ENCODE data around the gene ACKR4. TPM values are rescaled to one million over a fixed set of nuclear protein-coding genes. Genes with fewer than 3 reads are reported as not detected.

The ACKR4 gene
- total RNA-seq, 1 experiment from 2014 or later = not detected

DNA sequence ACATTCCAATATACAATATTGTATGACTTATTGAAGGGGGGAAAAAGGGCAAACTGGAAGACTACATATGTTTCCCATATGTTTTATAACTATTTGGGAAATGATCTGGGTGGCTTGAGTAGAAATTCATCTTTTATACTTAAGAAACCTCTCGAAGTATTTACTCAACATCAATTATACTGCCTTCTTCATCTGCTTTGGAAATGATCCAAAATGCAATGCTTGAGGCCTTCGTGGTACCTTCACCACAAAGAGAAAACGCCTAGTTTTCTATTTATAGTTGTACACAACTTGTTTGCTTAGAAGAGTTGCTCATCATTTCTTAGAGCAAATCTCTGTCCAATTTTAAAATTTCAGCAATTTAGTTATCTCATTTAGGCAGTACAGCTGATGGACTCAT, 18.8 kb downstream of the ACKR4 start:
- Histone ChIP-seq H3K4me1 (ENCODE audit: insufficient read depth, low read length, poor library complexity, severe bottlenecking) (no peaks in the 10 kb centered on the region), H3K36me3 (ENCODE audit: insufficient read depth, low read length, poor library complexity, severe bottlenecking) (no peaks in the 10 kb centered on the region), H3K27ac (ENCODE audit: low read depth, low read length, poor library complexity, severe bottlenecking) (no peak overlapping the region), H3K4me3 (ENCODE audit: low read depth, low read length, poor library complexity, severe bottlenecking) (no peak overlapping the region), H3K27me3 (replicated peaks; ENCODE audit: insufficient read depth, low read depth, low read length, poor library complexity) (no peaks in the 10 kb centered on the region), H3K9me3 (ENCODE audit: low read depth, low read length, poor library complexity, severe bottlenecking) (no peaks in the 10 kb centered on the region)
- no TSS peak for BruUV-seq (replicated peaks)
- POLR2A ChIA-PET (ENCODE audit: low non-redundant PET) = no interaction called here
- intact Hi-C loops (cut with micrococcal nuclease; ENCODE audit: unreplicated experiment) = no loop called here
- DNase-seq (ENCODE audit: low spot score) = no peak
- TF ChIP-seq, protein P1, sequence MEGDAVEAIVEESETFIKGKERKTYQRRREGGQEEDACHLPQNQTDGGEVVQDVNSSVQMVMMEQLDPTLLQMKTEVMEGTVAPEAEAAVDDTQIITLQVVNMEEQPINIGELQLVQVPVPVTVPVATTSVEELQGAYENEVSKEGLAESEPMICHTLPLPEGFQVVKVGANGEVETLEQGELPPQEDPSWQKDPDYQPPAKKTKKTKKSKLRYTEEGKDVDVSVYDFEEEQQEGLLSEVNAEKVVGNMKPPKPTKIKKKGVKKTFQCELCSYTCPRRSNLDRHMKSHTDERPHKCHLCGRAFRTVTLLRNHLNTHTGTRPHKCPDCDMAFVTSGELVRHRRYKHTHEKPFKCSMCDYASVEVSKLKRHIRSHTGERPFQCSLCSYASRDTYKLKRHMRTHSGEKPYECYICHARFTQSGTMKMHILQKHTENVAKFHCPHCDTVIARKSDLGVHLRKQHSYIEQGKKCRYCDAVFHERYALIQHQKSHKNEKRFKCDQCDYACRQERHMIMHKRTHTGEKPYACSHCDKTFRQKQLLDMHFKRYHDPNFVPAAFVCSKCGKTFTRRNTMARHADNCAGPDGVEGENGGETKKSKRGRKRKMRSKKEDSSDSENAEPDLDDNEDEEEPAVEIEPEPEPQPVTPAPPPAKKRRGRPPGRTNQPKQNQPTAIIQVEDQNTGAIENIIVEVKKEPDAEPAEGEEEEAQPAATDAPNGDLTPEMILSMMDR (conservative IDR thresholded peaks at IDR 0.05; ENCODE audit: low read depth, low read length) = no peak
- TF ChIP-seq EZH2 (IDR thresholded peaks at IDR 0.05; ENCODE audit: borderline replicate concordance, low read depth, low read length, poor library complexity, severe bottlenecking) = no peak
- CTCF ChIA-PET = no interaction called here

DNA sequence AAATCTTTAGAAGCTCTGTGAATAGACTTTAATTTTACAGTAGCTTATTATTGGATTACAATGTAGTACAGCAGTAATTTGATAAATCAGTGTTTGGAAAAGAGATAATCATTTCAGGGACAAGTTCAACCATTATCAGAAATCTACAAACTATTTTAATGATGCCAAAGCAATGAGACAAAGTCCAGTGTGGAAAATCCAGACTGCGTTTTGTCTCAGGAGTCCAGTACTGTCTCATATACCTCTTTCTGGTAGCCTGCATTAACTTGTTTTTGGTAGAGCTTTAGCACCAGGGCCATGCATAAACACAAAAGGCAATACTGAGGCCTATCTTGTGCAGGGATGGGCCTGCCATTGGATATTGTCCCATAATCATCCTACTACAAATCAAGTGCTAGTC, 19.7 kb downstream of the ACKR4 start:
- H3K4me1 ChIP-seq (ENCODE audit: insufficient read depth, low read length, poor library complexity, severe bottlenecking) = peaks cover 4% of the 10 kb centered on the region
- H3K4me3 ChIP-seq (ENCODE audit: low read depth, low read length, poor library complexity, severe bottlenecking) = no peak overlapping the region
- no peaks in the 10 kb centered on the region for H3K36me3 ChIP-seq (ENCODE audit: insufficient read depth, low read length, poor library complexity, severe bottlenecking)
- POLR2A ChIA-PET (ENCODE audit: low non-redundant PET) = no interaction called here
- no TSS peak for BruUV-seq (replicated peaks)
- no peak for TF ChIP-seq EZH2 (IDR thresholded peaks at IDR 0.05; ENCODE audit: borderline replicate concordance, low read depth, low read length, poor library complexity, severe bottlenecking)
- TF ChIP-seq, protein P1 (conservative IDR thresholded peaks at IDR 0.05; ENCODE audit: low read depth, low read length) = no peak
- CTCF ChIA-PET = no interaction called here
- H3K27ac ChIP-seq (ENCODE audit: low read depth, low read length, poor library complexity, severe bottlenecking) = peak overlapping the region; percentile 11
- no peaks in the 10 kb centered on the region for H3K9me3 ChIP-seq (ENCODE audit: low read depth, low read length, poor library complexity, severe bottlenecking)
- no peak for DNase-seq (ENCODE audit: low spot score)
- no peaks in the 10 kb centered on the region for H3K27me3 ChIP-seq (replicated peaks; ENCODE audit: insufficient read depth, low read depth, low read length, poor library complexity)
- intact Hi-C loops (cut with micrococcal nuclease; ENCODE audit: unreplicated experiment) = no loop called here

DNA sequence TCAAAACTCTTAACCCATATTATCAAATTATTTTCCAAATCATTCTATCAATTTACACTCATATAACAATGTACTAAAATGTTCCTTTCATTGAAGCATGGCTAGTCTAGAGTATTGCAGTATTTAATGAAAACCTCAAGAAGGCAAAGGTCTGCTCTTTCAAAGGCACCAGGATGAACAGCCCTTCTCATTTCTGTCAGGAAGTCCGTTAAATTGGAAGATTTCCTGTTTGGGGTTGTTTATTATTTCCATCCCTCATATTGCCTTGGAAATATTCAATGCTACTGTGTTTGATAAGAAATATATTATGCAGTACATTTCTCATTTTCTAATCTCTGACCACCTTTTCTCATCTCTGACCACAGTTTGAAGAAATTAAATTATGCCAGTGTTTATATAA, 25.1 kb downstream of the ACKR4 start:
- Histone ChIP-seq H3K4me1 (ENCODE audit: insufficient read depth, low read length, poor library complexity, severe bottlenecking) (peaks cover 28% of the 10 kb centered on the region), H3K4me3 (ENCODE audit: low read depth, low read length, poor library complexity, severe bottlenecking) (no peak overlapping the region), H3K36me3 (ENCODE audit: insufficient read depth, low read length, poor library complexity, severe bottlenecking) (peaks cover 7% of the 10 kb centered on the region), H3K27ac (ENCODE audit: low read depth, low read length, poor library complexity, severe bottlenecking) (no peak overlapping the region), H3K9me3 (ENCODE audit: low read depth, low read length, poor library complexity, severe bottlenecking) (no peaks in the 10 kb centered on the region), H3K27me3 (replicated peaks; ENCODE audit: insufficient read depth, low read depth, low read length, poor library complexity) (no peaks in the 10 kb centered on the region)
- TF ChIP-seq EZH2 (IDR thresholded peaks at IDR 0.05; ENCODE audit: borderline replicate concordance, low read depth, low read length, poor library complexity, severe bottlenecking) = no peak
- TF ChIP-seq, protein P1 (conservative IDR thresholded peaks at IDR 0.05; ENCODE audit: low read depth, low read length) = no peak
- peak; percentile 70 for DNase-seq (ENCODE audit: low spot score)
- BruUV-seq (replicated peaks) = no TSS peak
- intact Hi-C loops (cut with micrococcal nuclease; ENCODE audit: unreplicated experiment) = no loop called here
- CTCF ChIA-PET = no interaction called here
- POLR2A ChIA-PET (ENCODE audit: low non-redundant PET) = no interaction called here

Data from A673 (cell line).